ENCODE results near the gene CPA2. TPM values are rescaled to one million over a fixed set of nuclear protein-coding genes. Genes with fewer than 3 reads are reported as not detected.
A peak's percentile ranks its signal among the peaks of the same experiment; 100 is the strongest.

Gene CPA2
- total RNA-seq, 1 donor from 2014 or later = not detected

DNA sequence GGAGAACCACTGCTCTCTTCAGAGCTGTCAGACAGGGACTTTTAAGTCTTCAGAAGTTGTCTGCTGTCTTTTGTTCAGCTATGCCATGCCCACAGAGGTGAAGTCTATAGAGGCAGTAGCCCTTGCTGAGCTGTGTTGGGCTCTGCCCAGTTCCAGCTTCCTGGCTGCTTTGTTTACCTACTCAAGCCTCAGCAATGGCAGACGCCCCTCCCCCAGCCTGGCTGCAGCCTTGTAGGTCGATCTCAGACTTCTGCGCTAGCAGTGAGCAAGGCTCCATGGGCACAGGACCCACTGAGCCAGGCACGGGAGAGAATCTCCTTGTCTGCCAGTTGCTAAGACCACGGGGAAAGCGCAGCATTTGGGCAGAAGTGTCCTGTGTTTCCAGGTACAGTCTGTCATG lies 12.1 kb upstream of the CPA2 start:
- no peak for DNase-seq (ENCODE audit: low read depth in 2 of 2)

DNA sequence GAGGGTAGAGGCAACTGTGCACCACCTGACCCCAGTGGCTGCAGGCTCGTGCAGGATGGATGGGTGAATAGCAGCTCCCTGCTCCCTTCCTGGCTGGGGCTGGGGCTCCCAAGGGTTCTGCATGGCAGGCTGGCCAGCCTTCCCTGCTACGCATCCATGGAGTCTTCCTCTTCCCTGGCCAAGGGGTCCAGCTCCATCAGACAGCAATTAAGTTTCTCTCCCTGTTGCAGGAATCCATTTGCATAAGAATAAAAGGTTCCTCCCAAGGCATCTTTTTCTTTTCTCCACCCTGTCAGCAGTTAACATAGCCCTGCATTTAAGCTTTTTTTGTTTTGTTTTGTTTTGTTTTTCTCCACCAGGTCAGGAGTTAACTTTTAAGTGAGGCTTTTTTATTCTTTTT lies 10.0 kb upstream of the CPA2 start:
- no peak for DNase-seq (ENCODE audit: low read depth in 2 of 2)

DNA sequence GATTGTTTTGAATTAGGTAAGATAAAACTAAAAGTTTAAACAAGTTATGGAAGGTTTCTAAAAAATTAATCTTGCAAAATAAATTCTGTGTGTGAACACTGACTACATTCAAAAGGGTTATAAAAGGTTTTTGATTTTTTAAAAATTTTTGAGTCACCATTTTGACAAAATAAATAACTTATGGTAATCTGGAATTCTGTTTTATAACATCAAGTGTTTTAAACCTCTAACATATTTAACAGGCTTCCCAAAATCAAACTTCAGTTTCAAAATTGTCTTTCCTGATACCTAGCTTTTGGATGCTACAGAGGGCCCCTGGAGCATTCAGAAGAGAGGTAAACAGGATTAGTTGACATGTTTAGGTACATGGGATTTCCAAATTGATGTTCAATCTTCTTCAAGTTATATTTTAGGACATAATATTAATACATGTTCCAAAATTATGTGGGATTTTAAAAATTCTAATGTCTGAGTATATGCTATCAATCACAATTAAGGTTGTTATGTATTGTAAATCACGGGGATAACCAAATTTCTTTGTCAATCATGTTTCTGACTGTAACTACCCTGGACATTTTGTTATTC lies 8.1 kb upstream of the CPA2 start:
- DNase-seq (ENCODE audit: low read depth in 2 of 2) = no peak

GRCh38 chr7:130262448-130262847 lies 4.2 kb upstream of the CPA2 start:
- DNase-seq (ENCODE audit: low read depth in 2 of 2) = no peak

- DNase-seq (ENCODE audit: low read depth in 2 of 2) = no peak
Observed at GRCh38 chr7:130263130-130263529, 3.5 kb upstream of the CPA2 start.

DNA sequence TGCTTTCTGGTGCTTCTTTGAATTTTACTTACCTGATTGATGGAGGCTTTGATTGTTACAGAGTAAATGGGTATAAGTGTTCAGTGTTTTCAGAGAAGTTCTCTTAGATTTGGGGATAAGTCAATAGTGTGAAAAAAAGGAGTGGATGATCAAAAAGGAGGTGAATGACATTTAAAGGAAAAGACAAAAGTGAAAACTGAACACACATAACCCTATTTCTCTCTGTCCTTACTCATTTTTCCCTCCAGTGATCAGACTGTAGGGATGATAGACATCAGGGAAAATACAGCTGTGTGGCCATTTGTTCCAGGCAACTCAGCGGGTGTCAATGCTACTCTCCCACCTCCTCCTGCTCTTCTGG lies 278 bp downstream of the CPA2 start:
- DNase-seq (ENCODE audit: low read depth in 2 of 2) = no peak

DNA sequence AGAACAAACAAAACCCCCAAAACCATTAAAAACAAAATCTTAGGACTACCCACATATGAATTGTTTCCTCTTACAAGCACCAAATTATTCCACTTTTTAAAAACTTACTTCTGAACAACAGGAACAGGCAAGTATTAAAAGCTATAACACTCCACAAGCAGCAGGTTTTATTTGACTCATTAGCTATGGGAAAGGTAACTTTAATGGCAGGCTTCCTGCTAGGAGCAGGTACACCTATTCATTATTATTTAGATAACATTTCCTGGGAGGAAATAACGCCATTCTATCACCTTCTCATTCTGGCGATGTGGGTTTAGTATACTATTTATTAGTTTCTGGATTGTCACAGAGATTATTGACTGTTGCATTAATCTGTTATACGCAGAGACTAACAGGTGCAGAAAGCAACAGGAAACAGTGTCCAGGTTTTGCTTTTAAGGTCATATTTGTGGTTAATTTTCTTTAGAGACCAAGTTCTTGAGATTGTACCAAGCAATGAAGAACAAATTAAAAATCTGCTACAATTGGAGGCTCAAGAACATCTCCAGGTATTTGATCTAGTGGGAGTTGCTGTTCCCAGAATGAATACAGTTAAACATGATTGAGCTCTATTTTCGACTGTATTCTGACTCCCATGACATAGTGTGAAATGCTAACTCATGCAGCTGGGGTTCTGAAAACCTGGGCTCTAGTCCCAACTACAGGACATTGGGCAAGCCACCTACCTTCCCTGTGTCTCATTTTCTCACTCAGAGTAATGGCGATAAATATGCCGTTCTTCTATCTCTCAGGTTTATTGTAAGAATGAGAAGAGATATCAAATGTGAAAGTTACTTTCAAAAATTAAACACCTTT lies 2.0 kb downstream of the CPA2 start:
- DNase-seq (ENCODE audit: low read depth in 2 of 2) = no peak

DNA sequence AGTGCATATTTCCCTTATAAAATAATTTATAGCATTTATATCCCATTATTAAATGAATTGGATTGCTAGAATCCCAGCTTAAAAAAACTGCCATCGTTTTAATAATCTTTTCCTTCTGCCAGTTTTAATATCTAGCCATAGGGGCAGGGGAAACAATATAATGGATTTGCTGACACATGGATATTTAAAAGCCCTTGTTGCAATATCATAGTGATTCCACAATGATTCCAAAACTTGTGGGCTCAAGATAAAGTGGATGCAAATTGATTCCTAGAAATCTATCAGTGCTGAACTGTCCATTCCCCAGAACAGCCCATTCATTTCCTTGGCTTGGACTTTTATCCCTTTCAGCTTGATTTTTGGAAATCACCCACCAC lies 2.6 kb downstream of the CPA2 start:
- no peak for DNase-seq (ENCODE audit: low read depth in 2 of 2)

- DNase-seq (ENCODE audit: low read depth in 2 of 2) = no peak
Observed at GRCh38 chr7:130270947-130271800, 4.5 kb downstream of the CPA2 start.

GRCh38 chr7:130272381-130273080 lies 5.9 kb downstream of the CPA2 start:
- no peak for DNase-seq (ENCODE audit: low read depth in 2 of 2)

GRCh38 chr7:130273081-130273932 lies 6.6 kb downstream of the CPA2 start:
- DNase-seq (ENCODE audit: low read depth in 2 of 2) = no peak

DNA sequence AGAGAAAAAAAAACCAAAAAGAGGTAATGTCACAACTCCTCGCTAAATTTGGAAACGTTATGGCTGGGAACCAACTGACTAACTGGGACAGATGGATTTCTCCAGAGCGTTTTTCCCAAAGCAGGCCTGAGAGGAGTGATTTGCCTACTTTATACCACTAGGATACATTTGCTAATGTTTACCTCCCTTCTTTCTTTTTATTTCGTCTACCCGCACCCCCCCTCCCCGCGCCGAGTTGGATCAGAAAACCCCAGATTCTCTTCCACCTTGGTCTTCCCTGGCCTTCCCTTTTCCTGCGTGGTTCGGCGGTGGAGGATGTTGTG lies 7.2 kb downstream of the CPA2 start:
- no peak for DNase-seq (ENCODE audit: low read depth in 2 of 2)

DNA sequence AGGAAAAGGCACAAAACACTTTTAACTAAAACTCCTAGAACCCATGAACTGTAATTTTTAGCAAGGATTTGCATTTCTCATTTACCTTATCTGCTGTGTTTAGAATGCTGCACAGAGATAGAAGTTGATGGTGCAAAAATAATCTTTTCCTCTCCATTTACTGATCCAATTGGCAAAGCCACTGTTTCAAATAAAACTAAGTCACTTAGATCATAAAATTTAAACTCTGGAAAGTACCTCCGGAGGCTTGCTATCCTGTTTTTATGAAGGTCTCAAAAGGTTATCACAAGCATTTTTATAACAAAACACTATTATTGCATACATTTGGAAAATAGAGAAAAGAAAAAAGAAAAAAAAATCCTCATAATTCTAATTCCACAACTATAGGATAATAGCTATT lies 7.6 kb downstream of the CPA2 start:
- DNase-seq (ENCODE audit: low read depth in 2 of 2) = peak; percentile 14 to 15

GRCh38 chr7:130274983-130275591 lies 8.4 kb downstream of the CPA2 start:
- DNase-seq (ENCODE audit: low read depth in 2 of 2) = no peak

DNA sequence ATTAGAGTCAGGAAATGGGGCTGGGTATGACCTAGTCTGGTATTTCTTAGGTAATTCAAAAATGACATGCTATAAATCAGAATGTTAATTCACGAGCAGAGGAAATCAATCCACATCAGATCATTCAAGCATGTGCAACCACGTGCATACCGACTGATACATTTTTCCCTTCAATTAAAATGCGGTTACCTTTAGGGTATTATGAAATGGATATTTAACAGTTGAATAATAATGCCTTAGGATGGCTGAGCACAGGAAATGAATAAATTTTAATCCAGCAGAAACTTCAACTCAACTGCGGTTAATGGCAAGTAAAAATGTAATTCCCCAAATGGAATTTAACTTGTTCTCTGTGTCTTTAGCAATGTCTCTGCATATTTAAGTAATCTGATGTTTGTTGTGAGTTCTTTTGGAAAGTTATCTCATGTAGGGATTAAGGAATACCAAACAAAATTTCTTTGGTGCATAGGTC lies 9.2 kb downstream of the CPA2 start:
- DNase-seq (ENCODE audit: low read depth in 2 of 2) = no peak

DNA sequence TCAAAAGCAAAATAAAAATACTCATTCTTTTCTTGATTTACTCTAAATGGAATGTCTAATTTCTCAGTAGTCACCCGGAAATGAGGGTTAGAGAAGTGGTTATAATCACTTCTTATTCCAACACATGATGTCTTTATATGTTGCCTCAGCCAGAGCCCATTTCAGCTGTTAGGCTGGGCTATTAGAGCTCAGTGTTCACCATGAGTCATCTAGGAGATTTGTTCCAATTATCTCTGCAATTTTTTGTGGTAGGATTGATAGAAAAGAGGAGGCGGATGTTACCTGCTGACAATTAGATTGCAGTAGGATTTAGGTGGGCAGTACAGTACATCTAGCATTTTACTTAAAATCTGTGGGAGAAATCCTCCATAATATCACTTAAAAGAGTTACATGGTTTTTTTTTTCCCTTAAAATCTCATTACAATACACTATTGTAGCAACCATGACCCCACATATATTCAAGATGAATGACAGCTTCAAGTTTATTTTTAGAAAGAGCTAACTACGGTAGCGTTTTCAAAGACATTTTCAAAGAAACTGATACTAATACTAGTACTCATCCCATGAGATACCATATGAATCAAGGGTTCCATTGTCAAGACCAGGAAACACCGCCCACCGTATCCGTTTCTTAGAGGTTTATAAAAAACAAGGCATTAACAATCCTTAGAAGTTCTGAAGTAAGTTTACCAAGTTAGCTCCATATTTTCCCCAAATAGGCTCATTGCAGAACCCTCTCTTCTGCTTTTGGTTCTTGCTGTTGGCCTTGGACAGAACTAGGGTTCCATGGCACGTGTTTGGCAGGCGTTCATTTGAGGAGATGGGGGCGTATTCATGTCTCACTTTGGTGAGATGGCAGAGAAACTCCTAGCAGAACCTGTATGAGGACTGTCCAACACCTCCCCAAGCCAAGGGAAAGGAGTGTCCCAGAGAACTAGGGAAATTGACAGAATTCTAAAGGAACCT lies 10.4 kb downstream of the CPA2 start:
- DNase-seq (ENCODE audit: low read depth in 2 of 2) = no peak

GRCh38 chr7:130277763-130278643 lies 11.3 kb downstream of the CPA2 start:
- peak; percentile 24 to 58 for DNase-seq (ENCODE audit: low read depth in 2 of 2)

DNA sequence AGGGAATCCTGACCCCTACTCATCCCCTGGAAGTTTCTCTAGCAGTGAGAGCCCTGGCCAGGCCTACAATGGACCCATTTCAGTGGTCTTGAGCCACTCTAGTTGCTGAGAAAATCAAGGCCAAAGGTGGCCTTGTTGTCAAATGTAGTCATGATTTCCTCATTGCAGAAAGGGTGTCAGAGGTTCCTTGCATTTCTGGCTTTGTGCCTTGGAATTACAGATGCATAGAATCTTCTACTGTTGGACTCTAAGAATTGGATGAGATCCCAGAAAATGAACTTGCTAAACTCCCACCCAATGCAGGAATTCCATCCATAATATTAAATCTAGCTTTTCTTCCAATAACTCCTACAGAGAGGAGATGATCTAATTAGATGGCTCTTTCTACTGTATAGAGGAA lies 12.2 kb downstream of the CPA2 start:
- DNase-seq (ENCODE audit: low read depth in 2 of 2) = peak in 1 of 2 donors; percentile 59
